Body of pancreas (tissue), 4 donors: Measurements from ENCODE around the gene AFDN.

Experiments used
- POLR2A ChIP-seq, 3 donors: fragments of 450-650 bp; IDR thresholded peaks; one replicate each; pipeline ENCODE4 v1.6.1; 2016; ENCODE audit warnings: antibody characterized with exemption in 3 of 3, mild to moderate bottlenecking in 2 of 3
- TF ChIP-seq, protein P1 (sequence below), 7 experiments: fragments of 450-650 bp in 4 of 7; fragments of 200-600 bp in 3 of 7; sonication (generic) in 3 of 7; IDR thresholded peaks; one replicate each; pipeline ENCODE4 v1.5.1; 2016 to 2019; ENCODE audit warnings: antibody characterized with exemption in 7 of 7

DNA sequence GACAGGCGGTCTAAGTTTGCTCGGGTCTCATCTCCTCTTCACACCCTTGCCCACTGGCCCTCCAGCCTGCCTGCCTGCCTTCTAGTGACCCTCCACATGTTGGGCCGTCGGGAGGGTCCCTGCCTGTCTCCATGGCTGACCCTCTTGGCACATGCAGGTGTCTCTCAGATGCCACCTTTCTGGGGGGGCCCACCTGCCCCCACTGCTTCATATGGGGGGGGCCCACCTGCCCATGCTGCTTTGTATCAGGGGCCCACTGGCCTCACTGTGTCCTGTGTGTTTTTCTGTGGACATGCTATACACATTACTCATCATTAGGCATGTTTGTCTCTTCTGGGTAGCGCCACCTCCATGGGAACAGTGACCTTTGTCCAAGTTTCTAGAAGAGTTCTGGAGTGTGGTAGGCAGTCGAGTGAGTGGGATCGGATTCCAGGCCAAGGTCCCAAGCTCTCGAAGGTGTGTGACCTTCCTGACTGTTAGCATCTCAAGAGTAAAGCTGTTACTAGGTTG lies 130.3 kb downstream of the AFDN start:
- no peak for TF ChIP-seq POLR2A (IDR thresholded peaks at IDR 0.05)
- TF ChIP-seq, protein P1, sequence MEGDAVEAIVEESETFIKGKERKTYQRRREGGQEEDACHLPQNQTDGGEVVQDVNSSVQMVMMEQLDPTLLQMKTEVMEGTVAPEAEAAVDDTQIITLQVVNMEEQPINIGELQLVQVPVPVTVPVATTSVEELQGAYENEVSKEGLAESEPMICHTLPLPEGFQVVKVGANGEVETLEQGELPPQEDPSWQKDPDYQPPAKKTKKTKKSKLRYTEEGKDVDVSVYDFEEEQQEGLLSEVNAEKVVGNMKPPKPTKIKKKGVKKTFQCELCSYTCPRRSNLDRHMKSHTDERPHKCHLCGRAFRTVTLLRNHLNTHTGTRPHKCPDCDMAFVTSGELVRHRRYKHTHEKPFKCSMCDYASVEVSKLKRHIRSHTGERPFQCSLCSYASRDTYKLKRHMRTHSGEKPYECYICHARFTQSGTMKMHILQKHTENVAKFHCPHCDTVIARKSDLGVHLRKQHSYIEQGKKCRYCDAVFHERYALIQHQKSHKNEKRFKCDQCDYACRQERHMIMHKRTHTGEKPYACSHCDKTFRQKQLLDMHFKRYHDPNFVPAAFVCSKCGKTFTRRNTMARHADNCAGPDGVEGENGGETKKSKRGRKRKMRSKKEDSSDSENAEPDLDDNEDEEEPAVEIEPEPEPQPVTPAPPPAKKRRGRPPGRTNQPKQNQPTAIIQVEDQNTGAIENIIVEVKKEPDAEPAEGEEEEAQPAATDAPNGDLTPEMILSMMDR (IDR thresholded peaks at IDR 0.05) = no peak
